Measurements from ENCODE around the gene EPB41L4B.

EPB41L4B gene

GRCh38 chr9:109242741-109243140, 78.1 kb downstream of the EPB41L4B start:
- no peak overlapping the region for H3K27ac ChIP-seq (ENCODE audit: low read length)
- no peaks in the 10 kb centered on the region for H4K20me1 ChIP-seq (ENCODE audit: insufficient read depth, low read length)
- peaks cover 19% of the 10 kb centered on the region for H3K36me3 ChIP-seq (replicated peaks; ENCODE audit: low read depth, low read length)
- H3K27me3 ChIP-seq (ENCODE audit: low read depth, low read length) = no peaks in the 10 kb centered on the region
- H3K4me2 ChIP-seq (ENCODE audit: low read length) = no peak overlapping the region
- TF ChIP-seq EZH2phosphoT487 (IDR thresholded peaks at IDR 0.05; ENCODE audit: low read depth) = no peak
- TF ChIP-seq CTCF (IDR thresholded peaks at IDR 0.05; ENCODE audit: low read depth, low read length) = no peak
- no peak overlapping the region for H3K4me3 ChIP-seq (ENCODE audit: low read length)
- H2AFZ ChIP-seq (ENCODE audit: low read depth, low read length) = no peak overlapping the region
- H3K9me3 ChIP-seq (ENCODE audit: insufficient read depth, low read length) = no peaks in the 10 kb centered on the region
- no peaks in the 10 kb centered on the region for H3K79me2 ChIP-seq (ENCODE audit: low read length)
- peaks cover 22% of the 10 kb centered on the region for H3K4me1 ChIP-seq (ENCODE audit: low read length)
- H3K9ac ChIP-seq (ENCODE audit: low read length) = no peak overlapping the region

- Histone ChIP-seq H3K4me2 (ENCODE audit: low read length) (no peak overlapping the region), H3K36me3 (replicated peaks; ENCODE audit: low read depth, low read length) (peaks cover 23% of the 10 kb centered on the region), H3K4me3 (ENCODE audit: low read length) (no peak overlapping the region), H2AFZ (ENCODE audit: low read depth, low read length) (no peak overlapping the region), H3K4me1 (ENCODE audit: low read length) (peaks cover 26% of the 10 kb centered on the region), H3K79me2 (ENCODE audit: low read length) (no peaks in the 10 kb centered on the region), H4K20me1 (ENCODE audit: insufficient read depth, low read length) (no peaks in the 10 kb centered on the region), H3K9ac (ENCODE audit: low read length) (no peak overlapping the region), H3K9me3 (ENCODE audit: insufficient read depth, low read length) (no peaks in the 10 kb centered on the region), H3K27me3 (ENCODE audit: low read depth, low read length) (no peaks in the 10 kb centered on the region), H3K27ac (ENCODE audit: low read length) (no peak overlapping the region)
- TF ChIP-seq CTCF (IDR thresholded peaks at IDR 0.05; ENCODE audit: low read depth, low read length) (no peak), EZH2phosphoT487 (IDR thresholded peaks at IDR 0.05; ENCODE audit: low read depth) (no peak)
Measured at GRCh38 chr9:109242014-109242413, 78.8 kb downstream of the EPB41L4B start.

- Histone ChIP-seq H3K27ac (ENCODE audit: low read length) (no peak overlapping the region), H2AFZ (ENCODE audit: low read depth, low read length) (no peak overlapping the region)
Measured at GRCh38 chr9:109241207-109241606, 79.7 kb downstream of the EPB41L4B start.

GRCh38 chr9:109239240-109239639, 81.6 kb downstream of the EPB41L4B start:
- Histone ChIP-seq H3K4me1 (ENCODE audit: low read length) (peaks cover 17% of the 10 kb centered on the region), H3K9me3 (ENCODE audit: insufficient read depth, low read length) (no peaks in the 10 kb centered on the region), H3K36me3 (replicated peaks; ENCODE audit: low read depth, low read length) (peaks cover 23% of the 10 kb centered on the region), H3K4me3 (ENCODE audit: low read length) (no peak overlapping the region), H3K4me2 (ENCODE audit: low read length) (no peak overlapping the region), H4K20me1 (ENCODE audit: insufficient read depth, low read length) (no peaks in the 10 kb centered on the region), H2AFZ (ENCODE audit: low read depth, low read length) (no peak overlapping the region), H3K79me2 (ENCODE audit: low read length) (no peaks in the 10 kb centered on the region), H3K27ac (ENCODE audit: low read length) (no peak overlapping the region), H3K27me3 (ENCODE audit: low read depth, low read length) (no peaks in the 10 kb centered on the region), H3K9ac (ENCODE audit: low read length) (no peak overlapping the region)
- TF ChIP-seq EZH2phosphoT487 (IDR thresholded peaks at IDR 0.05; ENCODE audit: low read depth) = no peak
- no peak for TF ChIP-seq CTCF (IDR thresholded peaks at IDR 0.05; ENCODE audit: low read depth, low read length)

More at GRCh38 chr9:109241207-109241606, 79.7 kb downstream of the EPB41L4B start:
- no peak overlapping the region for H3K4me2 ChIP-seq (ENCODE audit: low read length)
- no peaks in the 10 kb centered on the region for H4K20me1 ChIP-seq (ENCODE audit: insufficient read depth, low read length)
- H3K4me1 ChIP-seq (ENCODE audit: low read length) = peaks cover 26% of the 10 kb centered on the region
- peaks cover 23% of the 10 kb centered on the region for H3K36me3 ChIP-seq (replicated peaks; ENCODE audit: low read depth, low read length)
- no peaks in the 10 kb centered on the region for H3K9me3 ChIP-seq (ENCODE audit: insufficient read depth, low read length)
- H3K9ac ChIP-seq (ENCODE audit: low read length) = no peak overlapping the region
- H3K4me3 ChIP-seq (ENCODE audit: low read length) = no peak overlapping the region
- H3K79me2 ChIP-seq (ENCODE audit: low read length) = no peaks in the 10 kb centered on the region
- H3K27me3 ChIP-seq (ENCODE audit: low read depth, low read length) = no peaks in the 10 kb centered on the region
- TF ChIP-seq EZH2phosphoT487 (IDR thresholded peaks at IDR 0.05; ENCODE audit: low read depth) = no peak
- no peak for TF ChIP-seq CTCF (IDR thresholded peaks at IDR 0.05; ENCODE audit: low read depth, low read length)
